ENCODE data around the gene ACLY. TPM values are rescaled to one million over a fixed set of nuclear protein-coding genes. Genes with fewer than 3 reads are reported as not detected.

The ACLY gene
- total and polyA plus RNA-seq, 2 of the 13 experiments (the other 11 are each of a cell fraction or from before 2014, with no cell fraction given), result 111 to 218 TPM

DNA sequence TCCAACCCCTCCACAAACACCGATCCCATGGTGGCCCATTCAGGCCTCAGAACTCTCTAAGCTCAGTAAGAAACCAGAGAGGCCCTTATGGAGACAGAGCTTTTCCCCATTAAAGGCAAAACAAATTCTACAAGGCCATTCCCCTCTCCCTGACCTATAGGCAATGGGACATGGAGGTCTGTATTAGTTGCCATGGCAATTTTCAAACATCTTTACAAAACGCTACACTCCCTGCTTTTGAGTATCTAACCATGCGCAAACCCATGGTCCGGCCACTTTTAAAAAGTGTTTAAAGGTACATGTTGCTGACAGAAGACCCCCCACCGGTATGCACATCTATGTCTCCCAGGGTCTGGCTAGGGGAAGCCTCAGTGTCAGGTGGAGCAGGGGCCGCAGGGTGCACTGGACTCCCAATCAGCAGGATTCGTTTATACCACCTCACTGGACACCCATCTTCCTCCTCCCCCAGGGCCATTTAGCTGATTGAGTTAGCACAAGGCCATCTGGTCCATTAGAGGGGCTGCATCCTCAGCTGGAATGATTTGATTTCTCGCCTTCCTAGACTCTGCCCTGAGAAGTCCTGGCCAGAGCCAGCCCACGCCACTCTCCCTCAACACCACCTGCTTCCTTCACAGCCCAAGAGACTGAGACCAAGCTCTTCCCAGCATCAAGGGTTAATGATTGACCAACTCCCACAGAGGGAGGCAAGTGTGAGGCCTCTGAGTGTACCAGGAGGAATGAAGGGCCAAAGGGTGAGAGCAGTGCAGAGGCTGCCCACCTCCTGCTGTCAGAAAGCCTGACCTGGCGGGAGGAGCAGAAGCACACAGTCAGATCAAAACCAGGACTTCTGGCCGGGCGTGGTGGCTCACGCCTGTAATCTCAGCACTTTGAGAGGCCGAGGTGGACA, 10.9 kb downstream of the ACLY start (continued):
- TF ChIP-seq, protein P1, sequence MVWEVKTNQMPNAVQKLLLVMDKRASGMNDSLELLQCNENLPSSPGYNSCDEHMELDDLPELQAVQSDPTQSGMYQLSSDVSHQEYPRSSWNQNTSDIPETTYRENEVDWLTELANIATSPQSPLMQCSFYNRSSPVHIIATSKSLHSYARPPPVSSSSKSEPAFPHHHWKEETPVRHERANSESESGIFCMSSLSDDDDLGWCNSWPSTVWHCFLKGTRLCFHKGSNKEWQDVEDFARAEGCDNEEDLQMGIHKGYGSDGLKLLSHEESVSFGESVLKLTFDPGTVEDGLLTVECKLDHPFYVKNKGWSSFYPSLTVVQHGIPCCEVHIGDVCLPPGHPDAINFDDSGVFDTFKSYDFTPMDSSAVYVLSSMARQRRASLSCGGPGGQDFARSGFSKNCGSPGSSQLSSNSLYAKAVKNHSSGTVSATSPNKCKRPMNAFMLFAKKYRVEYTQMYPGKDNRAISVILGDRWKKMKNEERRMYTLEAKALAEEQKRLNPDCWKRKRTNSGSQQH (CRISPR knock-in tag; IDR thresholded peaks at IDR 0.05; ENCODE audit: low read depth), result peak; percentile 63; the same call in 1 of the 2 replicates
- TF ChIP-seq, protein P2, sequence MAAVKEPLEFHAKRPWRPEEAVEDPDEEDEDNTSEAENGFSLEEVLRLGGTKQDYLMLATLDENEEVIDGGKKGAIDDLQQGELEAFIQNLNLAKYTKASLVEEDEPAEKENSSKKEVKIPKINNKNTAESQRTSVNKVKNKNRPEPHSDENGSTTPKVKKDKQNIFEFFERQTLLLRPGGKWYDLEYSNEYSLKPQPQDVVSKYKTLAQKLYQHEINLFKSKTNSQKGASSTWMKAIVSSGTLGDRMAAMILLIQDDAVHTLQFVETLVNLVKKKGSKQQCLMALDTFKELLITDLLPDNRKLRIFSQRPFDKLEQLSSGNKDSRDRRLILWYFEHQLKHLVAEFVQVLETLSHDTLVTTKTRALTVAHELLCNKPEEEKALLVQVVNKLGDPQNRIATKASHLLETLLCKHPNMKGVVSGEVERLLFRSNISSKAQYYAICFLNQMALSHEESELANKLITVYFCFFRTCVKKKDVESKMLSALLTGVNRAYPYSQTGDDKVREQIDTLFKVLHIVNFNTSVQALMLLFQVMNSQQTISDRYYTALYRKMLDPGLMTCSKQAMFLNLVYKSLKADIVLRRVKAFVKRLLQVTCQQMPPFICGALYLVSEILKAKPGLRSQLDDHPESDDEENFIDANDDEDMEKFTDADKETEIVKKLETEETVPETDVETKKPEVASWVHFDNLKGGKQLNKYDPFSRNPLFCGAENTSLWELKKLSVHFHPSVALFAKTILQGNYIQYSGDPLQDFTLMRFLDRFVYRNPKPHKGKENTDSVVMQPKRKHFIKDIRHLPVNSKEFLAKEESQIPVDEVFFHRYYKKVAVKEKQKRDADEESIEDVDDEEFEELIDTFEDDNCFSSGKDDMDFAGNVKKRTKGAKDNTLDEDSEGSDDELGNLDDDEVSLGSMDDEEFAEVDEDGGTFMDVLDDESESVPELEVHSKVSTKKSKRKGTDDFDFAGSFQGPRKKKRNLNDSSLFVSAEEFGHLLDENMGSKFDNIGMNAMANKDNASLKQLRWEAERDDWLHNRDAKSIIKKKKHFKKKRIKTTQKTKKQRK (IDR thresholded peaks at IDR 0.05; ENCODE audit: low read length), result no peak
- TF ChIP-seq ZNF557 (CRISPR knock-in tag; IDR thresholded peaks at IDR 0.05) (peak; percentile 92; the same call in 1 of the 2 replicates), HNRNPL (IDR thresholded peaks at IDR 0.05; ENCODE audit: low read depth, low read length) (0 out of 2 replicates have a peak, but pooled peaks have one; percentile 22), SMAD9 (CRISPR knock-in tag; IDR thresholded peaks at IDR 0.05) (peak; percentile 27; the same call in 1 of the 2 replicates), HDAC1 (CRISPR knock-in tag; IDR thresholded peaks at IDR 0.05) (peak; percentile 92), CBX1 (IDR thresholded peaks at IDR 0.05; ENCODE audit: low read depth) (peak; percentile 35), ZNF598 (CRISPR knock-in tag; IDR thresholded peaks at IDR 0.05; ENCODE audit: borderline replicate concordance) (peak; percentile 79; the same call in 1 of the 2 replicates), NONO (IDR thresholded peaks at IDR 0.05) (no peak), NONO (CRISPR knock-in tag; conservative IDR thresholded peaks at IDR 0.05) (peak; percentile 70), TAF15 (IDR thresholded peaks at IDR 0.05; ENCODE audit: low read depth, low read length, poor library complexity, severe bottlenecking) (no peak), KLF6 (CRISPR knock-in tag; IDR thresholded peaks at IDR 0.05) (peak; percentile 83; the same call in 1 of the 2 replicates), ASH2L (IDR thresholded peaks at IDR 0.05; ENCODE audit: insufficient read length, low read depth, low read length) (no peak), ZNF160 (CRISPR knock-in tag; IDR thresholded peaks at IDR 0.05) (no peak), AHR (CRISPR knock-in tag; IDR thresholded peaks at IDR 0.05) (0 out of 2 replicates have a peak, but pooled peaks have one; percentile 62), MIER2 (CRISPR knock-in tag; IDR thresholded peaks at IDR 0.05) (peak; percentile 43), ZNF782 (CRISPR knock-in tag; IDR thresholded peaks at IDR 0.05; ENCODE audit: borderline replicate concordance) (peak; percentile 82; the same call in 1 of the 2 replicates), KDM6A (CRISPR knock-in tag; IDR thresholded peaks at IDR 0.05; ENCODE audit: low read depth) (peak; percentile 75), SMARCC2 (IDR thresholded peaks at IDR 0.05) (no peak), ZNF709 (CRISPR knock-in tag; IDR thresholded peaks at IDR 0.05) (no peak), ZNF768 (CRISPR knock-in tag; IDR thresholded peaks at IDR 0.05) (peak; percentile 39; the same call in 1 of the 2 replicates)
- TF ChIP-seq, protein P3, sequence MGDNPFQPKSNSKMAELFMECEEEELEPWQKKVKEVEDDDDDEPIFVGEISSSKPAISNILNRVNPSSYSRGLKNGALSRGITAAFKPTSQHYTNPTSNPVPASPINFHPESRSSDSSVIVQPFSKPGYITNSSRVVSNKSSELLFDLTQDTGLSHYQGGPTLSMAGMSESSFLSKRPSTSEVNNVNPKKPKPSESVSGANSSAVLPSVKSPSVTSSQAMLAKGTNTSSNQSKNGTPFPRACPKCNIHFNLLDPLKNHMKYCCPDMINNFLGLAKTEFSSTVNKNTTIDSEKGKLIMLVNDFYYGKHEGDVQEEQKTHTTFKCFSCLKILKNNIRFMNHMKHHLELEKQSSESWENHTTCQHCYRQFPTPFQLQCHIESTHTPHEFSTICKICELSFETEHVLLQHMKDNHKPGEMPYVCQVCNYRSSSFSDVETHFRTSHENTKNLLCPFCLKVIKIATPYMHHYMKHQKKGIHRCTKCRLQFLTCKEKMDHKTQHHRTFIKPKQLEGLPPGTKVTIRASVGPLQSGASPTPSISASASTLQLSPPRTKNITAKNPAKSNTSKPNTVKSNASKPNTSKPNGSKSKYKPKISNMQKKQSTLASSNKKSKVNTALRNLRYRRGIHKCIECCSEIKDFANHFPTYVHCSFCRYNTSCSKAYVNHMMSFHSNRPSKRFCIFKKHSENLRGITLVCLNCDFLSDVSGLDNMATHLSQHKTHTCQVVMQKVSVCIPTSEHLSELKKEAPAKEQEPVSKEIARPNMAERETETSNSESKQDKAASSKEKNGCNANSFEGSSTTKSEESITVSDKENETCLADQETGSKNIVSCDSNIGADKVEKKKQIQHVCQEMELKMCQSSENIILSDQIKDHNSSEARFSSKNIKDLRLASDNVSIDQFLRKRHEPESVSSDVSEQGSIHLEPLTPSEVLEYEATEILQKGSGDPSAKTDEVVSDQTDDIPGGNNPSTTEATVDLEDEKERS (CRISPR knock-in tag; IDR thresholded peaks at IDR 0.05), result peak; percentile 98

Data from HepG2 (cell line).